GM08714 (cell line): ENCODE results near the gene PDE3A.
"Not testable (repeated sequence)": the region's sequence is repeated elsewhere in the genome, so short reads cannot be mapped to it uniquely, and the experiment has no call there.

ENCODE experiments used
- H3K4me3 ChIP-seq: fragments of 200-500 bp; sonication (Bioruptor generic); 2 replicates; pipeline ENCODE4 v1.5.1; 2014; ENCODE audit warnings: mild to moderate bottlenecking, low read length, inconsistent platforms
- ZNF274 ChIP-seq: IDR thresholded peaks from 2 replicates; pipeline ENCODE4 v1.6.1; 2012; ENCODE audit warnings: mild to moderate bottlenecking, low read depth, low read length

The PDE3A gene

DNA sequence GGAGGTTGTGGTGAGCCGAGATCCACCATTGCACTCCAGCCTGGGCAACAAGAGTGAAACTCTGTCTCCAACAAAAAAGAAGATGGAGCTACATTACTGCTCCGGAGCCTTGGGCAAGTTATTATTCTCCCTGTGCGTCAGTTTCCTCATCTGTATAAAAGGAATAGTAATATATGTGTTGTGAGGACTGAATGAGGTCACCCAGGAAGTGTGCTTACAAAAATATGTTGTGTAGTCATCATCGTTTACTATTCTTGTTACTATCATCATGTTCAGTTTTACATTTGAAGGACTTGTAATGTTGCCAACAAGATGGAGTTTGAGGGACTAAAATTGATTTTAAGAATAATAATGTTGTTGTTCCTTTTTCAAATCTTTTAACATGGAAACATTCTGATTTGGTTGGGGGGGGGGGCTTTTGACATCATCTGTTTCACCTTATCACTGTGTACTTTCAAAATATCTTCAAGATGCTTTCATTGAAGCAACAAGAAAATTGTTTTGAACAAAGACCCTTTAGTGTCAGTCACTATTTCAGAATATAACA is 156.8 kb downstream of the PDE3A start:
- no peak overlapping the region for H3K4me3 ChIP-seq
- TF ChIP-seq ZNF274: no peak

DNA sequence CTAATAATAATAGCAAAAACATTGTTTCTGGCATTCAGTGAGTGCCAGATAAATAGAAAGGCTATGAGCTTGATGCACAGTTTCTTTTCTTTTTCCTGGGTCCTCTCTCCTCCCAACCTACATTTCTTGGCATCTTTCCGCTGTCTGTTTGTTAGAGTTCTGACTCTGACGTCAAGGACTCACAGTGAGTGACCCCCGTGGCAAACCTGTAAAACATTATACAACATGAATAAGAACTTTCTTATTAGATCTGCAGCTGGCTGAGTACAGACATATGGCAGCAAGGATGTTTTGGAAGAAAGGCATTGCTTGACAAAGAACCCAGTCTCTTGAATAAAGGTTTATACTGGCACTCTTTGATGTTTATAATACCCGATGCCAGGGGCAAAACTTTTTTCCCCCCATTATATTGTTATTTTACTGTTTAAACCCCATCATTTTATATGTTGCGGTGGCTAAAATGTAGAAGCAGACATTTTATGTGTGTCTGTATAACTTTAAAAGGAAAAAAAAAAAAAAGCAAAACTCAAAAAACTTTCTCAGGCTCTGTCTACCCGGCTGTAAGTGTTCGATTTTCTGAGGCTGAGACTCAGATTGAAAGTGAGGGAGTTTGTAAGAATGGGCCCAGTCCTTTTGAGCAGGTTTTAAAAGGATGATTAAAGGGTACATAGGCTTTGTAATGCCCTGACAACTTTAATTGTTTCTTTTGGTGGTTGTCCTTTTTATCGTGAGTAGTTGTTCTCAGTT is 159.3 kb downstream of the PDE3A start:
- no peak overlapping the region for H3K4me3 ChIP-seq
- TF ChIP-seq ZNF274: no peak

DNA sequence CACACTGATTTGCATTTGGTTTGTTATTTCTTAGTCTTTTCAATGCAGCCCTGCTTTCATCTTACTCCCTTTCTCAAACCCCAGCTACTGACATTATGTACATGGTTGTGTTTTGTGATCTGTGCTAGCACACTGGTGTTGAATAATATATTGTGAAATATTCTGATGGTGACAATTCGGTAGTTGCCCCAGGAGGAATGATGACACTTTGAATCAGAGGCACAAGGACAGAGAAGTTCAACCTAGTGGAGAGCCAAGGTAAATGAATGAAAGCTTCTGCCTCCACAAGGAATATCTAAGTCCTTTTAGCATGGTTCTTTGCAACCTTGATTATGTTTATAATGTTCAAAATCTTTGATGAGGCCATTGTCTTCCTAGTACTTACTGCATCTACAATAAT is 159.9 kb downstream of the PDE3A start:
- no peak for TF ChIP-seq ZNF274
- H3K4me3 ChIP-seq: no peak overlapping the region

DNA sequence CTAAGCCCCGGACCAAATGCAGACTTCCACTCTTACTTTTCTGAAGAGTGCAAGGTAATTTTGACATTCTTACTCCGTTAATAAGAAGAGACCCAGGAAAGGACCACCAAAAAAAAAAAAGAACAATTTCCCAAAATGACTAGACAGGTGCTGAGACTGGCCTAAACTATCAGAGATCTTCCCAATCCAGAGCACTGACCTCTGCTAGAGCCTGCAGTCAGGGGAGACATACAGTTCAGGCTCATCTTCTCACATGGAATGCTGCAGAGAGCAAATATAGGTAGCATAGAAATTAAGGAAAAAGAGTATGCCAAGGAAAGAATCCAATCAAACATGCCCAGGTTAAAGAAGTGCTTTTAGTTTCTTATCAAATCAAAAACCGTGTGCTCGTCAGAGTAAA is 177.9 kb downstream of the PDE3A start:
- no peak for TF ChIP-seq ZNF274
- no peak overlapping the region for H3K4me3 ChIP-seq

DNA sequence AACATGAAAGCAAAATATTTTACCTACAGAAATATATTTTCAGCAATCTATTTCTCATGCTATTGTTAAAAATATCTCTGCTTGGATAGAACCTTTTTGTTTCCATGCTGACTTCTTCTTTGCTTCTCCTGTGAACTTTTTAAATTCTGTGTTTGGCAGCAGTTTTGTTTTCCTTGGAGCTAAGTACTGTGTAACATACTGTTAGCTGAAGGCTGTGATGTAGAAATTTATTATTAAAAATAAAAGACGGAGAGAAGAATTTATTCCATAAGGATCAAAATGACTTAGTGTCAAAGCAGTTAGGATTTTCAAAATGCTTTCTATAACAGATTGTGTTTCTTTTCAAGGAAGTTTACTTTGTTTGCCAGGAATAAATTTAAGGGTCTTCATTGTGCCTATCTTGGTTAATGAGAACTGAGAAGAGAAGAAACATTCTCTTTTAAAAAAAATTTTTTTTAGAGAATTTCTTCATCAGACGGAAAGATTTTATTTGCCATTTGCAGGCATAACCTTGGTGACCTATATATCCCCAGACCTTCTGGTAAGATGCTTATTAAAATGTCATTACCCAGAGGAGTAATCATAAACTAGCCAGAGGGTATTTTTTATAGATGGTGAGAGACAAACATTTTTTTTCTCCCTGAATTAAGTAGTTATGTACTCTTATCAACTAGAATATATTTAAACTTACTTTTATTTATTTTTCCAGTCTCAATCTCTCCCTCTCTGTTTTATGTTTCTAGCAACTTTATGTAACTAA is 179.7 kb downstream of the PDE3A start:
- no peak for TF ChIP-seq ZNF274
- H3K4me3 ChIP-seq: no peak overlapping the region

DNA sequence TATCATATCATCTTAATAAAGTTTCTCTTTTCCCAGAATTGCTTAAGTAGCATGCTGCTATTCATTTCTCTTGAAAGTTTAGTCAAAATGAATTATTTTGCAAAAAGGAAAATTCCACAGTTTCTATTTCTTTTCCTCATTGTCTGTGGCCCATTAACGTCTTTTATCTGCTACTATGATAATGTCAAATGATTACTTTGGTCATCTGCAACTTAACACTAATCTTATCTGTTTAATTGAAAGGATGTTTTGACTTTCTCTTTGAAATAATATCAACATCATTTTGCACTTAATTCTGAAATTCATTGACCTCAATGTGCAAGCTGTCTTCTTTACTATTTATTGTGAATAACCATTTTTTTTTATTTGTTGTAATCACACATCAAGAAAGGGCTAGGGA is 180.3 kb downstream of the PDE3A start:
- no peak overlapping the region for H3K4me3 ChIP-seq
- no peak for TF ChIP-seq ZNF274

DNA sequence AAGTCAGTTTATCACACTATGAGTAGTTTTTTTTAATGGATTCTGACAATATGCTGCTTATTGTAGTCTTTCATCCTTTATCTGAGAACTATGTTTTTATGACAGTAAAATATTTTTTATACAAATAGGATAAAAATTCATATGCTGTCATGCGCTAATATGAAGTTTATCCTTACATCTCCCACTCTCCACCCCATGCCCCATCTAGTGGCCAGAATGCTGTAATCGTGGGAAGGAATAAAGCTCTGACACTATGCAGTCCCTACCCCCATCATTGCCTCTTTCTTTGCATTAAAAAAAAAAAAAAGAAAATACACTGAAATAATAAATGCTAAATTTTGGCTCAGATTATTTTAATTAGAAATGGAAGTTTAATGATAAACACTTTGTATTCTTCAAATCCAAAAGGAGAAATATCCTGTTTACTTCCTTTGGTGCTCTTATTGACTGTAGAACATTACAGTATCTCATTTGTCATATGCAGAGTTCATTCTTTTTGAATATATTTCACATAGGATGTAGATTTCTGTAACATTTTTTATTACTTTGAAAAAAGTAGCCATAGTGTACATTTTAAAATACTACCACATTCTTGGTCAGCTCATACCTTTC is 180.9 kb downstream of the PDE3A start:
- TF ChIP-seq ZNF274: no peak
- no peak overlapping the region for H3K4me3 ChIP-seq

DNA sequence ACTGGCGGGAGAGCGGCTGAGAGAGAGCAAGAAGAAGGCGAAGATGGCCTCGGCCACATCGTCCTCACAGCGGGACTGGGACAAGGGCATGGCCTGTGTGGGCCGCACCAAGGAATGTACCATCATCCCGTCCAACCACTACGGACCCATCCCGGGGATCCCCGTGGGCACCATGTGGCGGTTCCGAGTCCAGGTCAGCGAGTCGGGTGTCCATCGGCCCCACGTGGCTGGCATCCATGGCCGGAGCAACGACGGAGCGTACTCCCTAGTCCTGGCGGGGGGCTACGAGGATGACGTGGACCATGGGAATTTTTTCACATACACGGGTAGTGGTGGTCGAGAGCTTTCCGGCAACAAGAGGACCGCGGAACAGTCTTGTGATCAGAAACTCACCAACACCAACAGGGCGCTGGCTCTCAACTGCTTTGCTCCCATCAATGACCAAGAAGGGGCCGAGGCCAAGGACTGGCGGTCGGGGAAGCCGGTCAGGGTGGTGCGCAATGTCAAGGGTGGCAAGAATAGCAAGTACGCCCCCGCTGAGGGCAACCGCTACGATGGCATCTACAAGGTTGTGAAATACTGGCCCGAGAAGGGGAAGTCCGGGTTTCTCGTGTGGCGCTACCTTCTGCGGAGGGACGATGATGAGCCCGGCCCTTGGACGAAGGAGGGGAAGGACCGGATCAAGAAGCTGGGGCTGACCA is 183.6 kb downstream of the PDE3A start:
- not testable (repeated sequence) for H3K4me3 ChIP-seq

DNA sequence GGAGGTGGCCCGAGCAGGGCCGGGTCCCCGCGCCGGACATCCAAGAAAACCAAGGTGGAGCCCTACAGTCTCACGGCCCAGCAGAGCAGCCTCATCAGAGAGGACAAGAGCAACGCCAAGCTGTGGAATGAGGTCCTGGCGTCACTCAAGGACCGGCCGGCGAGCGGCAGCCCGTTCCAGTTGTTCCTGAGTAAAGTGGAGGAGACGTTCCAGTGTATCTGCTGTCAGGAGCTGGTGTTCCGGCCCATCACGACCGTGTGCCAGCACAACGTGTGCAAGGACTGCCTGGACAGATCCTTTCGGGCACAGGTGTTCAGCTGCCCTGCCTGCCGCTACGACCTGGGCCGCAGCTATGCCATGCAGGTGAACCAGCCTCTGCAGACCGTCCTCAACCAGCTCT is 184.2 kb downstream of the PDE3A start:
- not testable (repeated sequence) for H3K4me3 ChIP-seq

DNA sequence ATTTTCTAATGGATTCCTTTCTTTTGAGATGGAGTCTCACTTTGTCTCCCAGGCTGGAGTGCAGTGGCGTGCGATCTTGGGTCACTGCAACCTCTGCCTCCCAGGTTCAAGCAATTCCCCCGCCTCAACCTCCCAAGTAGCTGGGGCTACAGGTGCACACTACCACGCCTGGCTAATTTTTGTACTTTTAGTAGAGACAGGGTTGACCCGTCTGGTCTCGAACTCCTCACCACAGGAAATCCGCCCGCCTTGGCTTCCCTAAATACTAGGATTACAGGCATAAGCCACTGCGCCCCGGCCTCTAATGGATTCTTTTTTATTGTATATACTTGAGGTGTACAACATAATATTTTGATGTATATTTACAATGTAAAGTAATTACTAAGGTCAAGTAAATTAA is 186.7 kb downstream of the PDE3A start:
- TF ChIP-seq ZNF274: no peak
- no peak overlapping the region for H3K4me3 ChIP-seq

DNA sequence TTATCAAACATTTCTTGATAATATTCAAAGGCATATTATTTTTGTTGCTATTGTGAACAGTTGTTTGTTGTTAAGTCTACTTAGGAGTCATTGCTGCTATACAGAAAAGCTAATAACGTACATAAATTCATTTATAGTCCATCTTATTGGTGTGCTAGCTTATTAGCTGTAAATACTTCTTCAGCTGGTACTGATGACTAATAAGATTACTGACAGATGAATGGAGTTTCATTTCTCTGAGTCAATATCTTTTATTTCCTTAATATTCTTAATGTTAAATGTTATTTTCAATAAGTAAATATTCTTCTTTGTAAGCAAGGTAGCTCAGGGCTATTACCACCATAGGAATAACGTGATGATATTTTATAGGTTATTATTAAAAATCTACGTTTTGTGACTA is 187.4 kb downstream of the PDE3A start:
- TF ChIP-seq ZNF274: no peak

DNA sequence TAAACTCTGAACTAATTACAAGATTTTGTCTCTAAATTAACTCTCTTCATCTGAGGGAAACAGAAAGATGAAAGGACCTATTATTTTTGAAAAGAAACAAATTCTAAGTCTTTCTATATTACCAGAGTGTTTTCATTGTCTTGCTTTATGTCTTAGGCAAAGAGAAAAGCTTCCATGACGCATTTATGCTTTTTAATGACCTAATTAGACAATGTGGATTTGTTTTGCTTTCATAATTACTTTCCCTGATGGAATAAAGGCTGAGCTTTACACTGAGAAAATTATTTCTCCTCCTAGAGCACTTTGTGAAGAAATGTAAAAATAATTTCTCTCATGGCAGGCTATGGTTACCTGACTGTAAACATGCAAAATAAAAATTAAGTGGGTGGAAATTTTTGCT is 188.8 kb downstream of the PDE3A start:
- no peak overlapping the region for H3K4me3 ChIP-seq
- TF ChIP-seq ZNF274: no peak

More for the DNA sequence above, 187.4 kb downstream of the PDE3A start:
- H3K4me3 ChIP-seq: no peak overlapping the region

DNA sequence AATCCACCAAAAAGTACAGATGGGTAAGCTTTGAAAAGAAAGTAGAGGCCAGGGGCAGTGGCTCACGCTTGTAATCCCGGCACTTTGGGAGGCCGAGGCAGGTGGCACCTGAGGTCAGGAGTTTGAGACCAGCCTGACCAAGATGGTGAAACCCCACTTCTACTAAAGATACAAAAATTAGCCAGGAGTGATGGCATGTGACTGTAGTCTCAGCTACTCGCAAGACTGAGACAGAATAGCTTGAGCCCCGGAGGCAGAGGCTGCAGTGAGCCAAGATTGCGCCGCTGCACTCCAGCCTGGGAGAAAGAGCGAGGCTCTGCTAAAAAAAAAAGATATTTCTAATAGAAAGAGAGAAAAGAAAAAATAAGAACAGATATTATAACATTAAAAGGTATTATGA is 192.6 kb downstream of the PDE3A start:
- H3K4me3 ChIP-seq: no peak overlapping the region
- no peak for TF ChIP-seq ZNF274

DNA sequence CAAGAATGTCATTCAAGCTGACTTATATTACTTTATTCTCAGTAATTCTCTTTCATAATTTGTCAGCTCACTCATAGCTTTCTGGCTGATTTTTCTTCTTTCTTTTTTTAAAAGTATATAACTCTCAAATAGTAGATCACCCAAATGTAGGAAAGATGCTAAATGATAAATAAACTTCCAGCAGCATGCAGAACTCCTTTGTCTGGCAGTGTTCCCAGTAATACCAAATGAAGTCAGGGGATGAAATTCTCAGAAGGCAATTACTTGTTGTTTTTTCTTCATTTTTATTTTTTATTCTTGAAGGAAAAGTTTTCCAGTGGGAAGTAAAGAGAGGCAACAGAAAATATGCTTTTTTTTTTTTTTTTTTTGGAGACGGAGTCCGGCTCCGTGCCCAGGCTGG is 193.5 kb downstream of the PDE3A start:
- H3K4me3 ChIP-seq: no peak overlapping the region
- no peak for TF ChIP-seq ZNF274

DNA sequence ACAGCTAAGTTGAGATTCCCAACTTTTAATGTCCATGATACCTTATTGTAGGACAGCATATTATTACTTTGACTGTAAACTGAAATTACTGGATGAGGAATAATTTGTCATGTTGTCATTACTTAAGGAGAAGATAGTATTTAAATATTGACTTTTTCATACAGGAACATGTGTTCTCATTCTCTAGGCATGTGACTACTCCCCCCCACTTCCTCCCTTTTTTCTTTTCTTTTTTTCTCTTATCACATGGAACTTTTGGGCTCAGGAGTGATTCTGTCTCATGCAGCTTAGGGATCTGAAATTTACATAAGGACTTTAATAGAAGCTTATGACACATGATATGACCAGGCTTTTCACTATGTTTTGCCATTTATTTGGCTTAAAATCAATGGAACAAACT is 199.1 kb downstream of the PDE3A start:
- no peak for TF ChIP-seq ZNF274
- H3K4me3 ChIP-seq: no peak overlapping the region
